ENCODE results near the gene MASP2.
"Not testable (repeated sequence)": the region's sequence is repeated elsewhere in the genome, so short reads cannot be mapped to it uniquely, and the experiment has no call there.

MASP2 gene

GRCh38 chr1:11054666-11055065 is 7.6 kb upstream of the MASP2 start:
- H3K36me3 ChIP-seq, result peaks cover 23% of the 10 kb centered on the region
- no peaks in the 10 kb centered on the region for H3K9me3 ChIP-seq
- no peak for DNase-seq
- no peaks in the 10 kb centered on the region for H3K27me3 ChIP-seq
- H3K4me3 ChIP-seq (ENCODE audit: low read depth, low read length), result no peak overlapping the region
- TF ChIP-seq CTCF (IDR thresholded peaks at IDR 0.05; ENCODE audit: low read depth, low read length), result no peak
- H3K4me1 ChIP-seq, result peaks cover 21% of the 10 kb centered on the region

GRCh38 chr1:11054181-11054580 is 7.1 kb upstream of the MASP2 start:
- no peak for TF ChIP-seq CTCF (IDR thresholded peaks at IDR 0.05; ENCODE audit: low read depth, low read length)
- Histone ChIP-seq H3K27me3 (no peaks in the 10 kb centered on the region), H3K4me1 (peaks cover 21% of the 10 kb centered on the region), H3K36me3 (peaks cover 23% of the 10 kb centered on the region), H3K4me3 (ENCODE audit: low read depth, low read length) (no peak overlapping the region), H3K9me3 (no peaks in the 10 kb centered on the region)
- no peak for DNase-seq

- H3K36me3 ChIP-seq, result peaks cover 23% of the 10 kb centered on the region
- no peaks in the 10 kb centered on the region for H3K9me3 ChIP-seq
- no peak for TF ChIP-seq CTCF (IDR thresholded peaks at IDR 0.05; ENCODE audit: low read depth, low read length)
- no peak overlapping the region for H3K4me3 ChIP-seq (ENCODE audit: low read depth, low read length)
- H3K4me1 ChIP-seq, result peaks cover 21% of the 10 kb centered on the region
- no peaks in the 10 kb centered on the region for H3K27me3 ChIP-seq
- DNase-seq, result peak; percentile 26
Measured at GRCh38 chr1:11053758-11054137, 6.7 kb upstream of the MASP2 start.

- Histone ChIP-seq H3K4me3 (ENCODE audit: low read depth, low read length) (peak overlapping the region; percentile 32), H3K36me3 (peaks cover 22% of the 10 kb centered on the region), H3K4me1 (peaks cover 21% of the 10 kb centered on the region), H3K27me3 (no peaks in the 10 kb centered on the region), H3K9me3 (no peaks in the 10 kb centered on the region)
- no peak for TF ChIP-seq CTCF (IDR thresholded peaks at IDR 0.05; ENCODE audit: low read depth, low read length)
- peak; percentile 70 for DNase-seq
Measured at GRCh38 chr1:11052839-11053757, 6.1 kb upstream of the MASP2 start.

- Histone ChIP-seq H3K27me3 (no peaks in the 10 kb centered on the region), H3K4me3 (ENCODE audit: low read depth, low read length) (peak overlapping the region; percentile 32), H3K4me1 (peaks cover 21% of the 10 kb centered on the region), H3K9me3 (no peaks in the 10 kb centered on the region), H3K36me3 (peaks cover 14% of the 10 kb centered on the region)
- no peak for TF ChIP-seq CTCF (IDR thresholded peaks at IDR 0.05; ENCODE audit: low read depth, low read length)
- DNase-seq, result no peak
Measured at GRCh38 chr1:11051781-11052511, 4.9 kb upstream of the MASP2 start.

- not testable (repeated sequence) for DNase-seq; H3K27me3 ChIP-seq; H3K36me3 ChIP-seq; H3K9me3 ChIP-seq; H3K4me3 ChIP-seq (ENCODE audit: low read depth, low read length)
- H3K4me1 ChIP-seq, result peaks cover 21% of the 10 kb centered on the region
Measured at GRCh38 chr1:11051121-11051520, 4.1 kb upstream of the MASP2 start.
